ENCODE results near the gene USP24.

USP24 gene

GRCh38 chr1:55067914-55068313 is 147.2 kb downstream of the USP24 start:
- no peak for DNase-seq (ENCODE audit: low spot score)

GRCh38 chr1:55067022-55067778 is 148.0 kb downstream of the USP24 start:
- DNase-seq (ENCODE audit: low spot score): no peak

- no peak for DNase-seq (ENCODE audit: low spot score)
Measured at GRCh38 chr1:55065648-55066047, 149.5 kb downstream of the USP24 start.

GRCh38 chr1:55064861-55065263 is 150.3 kb downstream of the USP24 start:
- DNase-seq (ENCODE audit: low spot score): no peak

GRCh38 chr1:55064071-55064581 is 151.0 kb downstream of the USP24 start:
- no peak for DNase-seq (ENCODE audit: low spot score)

- no peak for DNase-seq (ENCODE audit: low spot score)
Measured at GRCh38 chr1:55063577-55063942, 151.6 kb downstream of the USP24 start.

- DNase-seq (ENCODE audit: low spot score): no peak
Measured at GRCh38 chr1:55062801-55063576, 152.2 kb downstream of the USP24 start.

- DNase-seq (ENCODE audit: low spot score): no peak
Measured at GRCh38 chr1:55061706-55062321, 153.3 kb downstream of the USP24 start.

GRCh38 chr1:55061000-55061705 is 154.0 kb downstream of the USP24 start:
- no peak for DNase-seq (ENCODE audit: low spot score)

GRCh38 chr1:55060133-55060999 is 154.8 kb downstream of the USP24 start:
- DNase-seq (ENCODE audit: low spot score): no peak

- no peak for DNase-seq (ENCODE audit: low spot score)
Measured at GRCh38 chr1:55059302-55060132, 155.6 kb downstream of the USP24 start.

GRCh38 chr1:55057956-55058298 is 157.2 kb downstream of the USP24 start:
- DNase-seq (ENCODE audit: low spot score): no peak

GRCh38 chr1:55057270-55057955 is 157.8 kb downstream of the USP24 start:
- no peak for DNase-seq (ENCODE audit: low spot score)

GRCh38 chr1:55056632-55056992 is 158.6 kb downstream of the USP24 start:
- no peak for DNase-seq (ENCODE audit: low spot score)

- no peak for DNase-seq (ENCODE audit: low spot score)
Measured at GRCh38 chr1:55055951-55056631, 159.1 kb downstream of the USP24 start.

GRCh38 chr1:55055084-55055882 is 159.9 kb downstream of the USP24 start:
- DNase-seq (ENCODE audit: low spot score): no peak

- DNase-seq (ENCODE audit: low spot score): no peak
Measured at GRCh38 chr1:55054396-55054795, 160.8 kb downstream of the USP24 start.

- no peak for DNase-seq (ENCODE audit: low spot score)
Measured at GRCh38 chr1:55053265-55053954, 161.8 kb downstream of the USP24 start.
